GM18868 (cell line): ENCODE measurements around the gene GOLGA5.
"Not testable (repeated sequence)": the region's sequence is repeated elsewhere in the genome, so short reads cannot be mapped to it uniquely, and the experiment has no call there.

ENCODE experiments used
- ATAC-seq: cut with Tn5 transposase; IDR thresholded peaks from one replicate; pipeline ENCODE4 v1.9.1; 2021; ENCODE audit warnings: mild to moderate bottlenecking, moderate library complexity; ENCODE audit not compliant: unreplicated experiment

Gene GOLGA5

GRCh38 chr14:92778868-92779565, 15.1 kb upstream of the GOLGA5 start:
- not testable (repeated sequence) for ATAC-seq

DNA sequence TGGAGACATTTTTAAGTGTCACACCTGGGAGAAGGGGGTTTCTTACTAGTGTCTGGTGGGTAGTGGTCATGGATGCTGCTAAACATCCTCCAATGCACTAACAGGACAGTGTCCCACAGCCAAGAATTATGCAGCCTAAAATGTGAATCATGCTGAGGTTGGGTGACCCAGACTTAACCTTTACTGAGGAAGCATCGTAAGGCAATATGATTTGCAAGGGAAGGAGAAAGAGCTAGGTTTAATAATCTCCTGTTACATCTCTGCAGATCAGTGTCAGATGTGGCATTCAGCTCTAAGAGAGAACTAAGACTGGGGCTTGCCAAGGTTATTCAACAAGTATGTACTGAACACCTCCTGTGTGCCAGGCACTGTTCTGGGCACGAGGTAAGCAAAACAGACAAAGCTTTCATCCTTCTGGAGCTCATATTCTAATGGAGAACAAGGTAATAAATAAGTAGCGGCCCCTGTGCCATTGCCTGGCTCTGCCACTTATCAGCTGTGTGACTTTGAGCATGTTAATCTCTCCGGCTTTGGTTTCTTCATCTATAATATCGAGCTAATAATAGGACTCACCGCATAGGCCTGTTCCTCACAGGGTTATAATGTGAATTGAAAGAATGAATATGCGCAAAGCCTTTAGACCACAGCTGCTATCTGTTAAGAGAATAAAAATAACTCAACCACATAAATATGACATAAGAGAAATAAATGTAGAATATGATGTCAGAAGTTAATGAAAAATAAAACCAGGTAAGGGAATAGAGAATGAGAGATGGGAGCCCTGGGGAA, 13.5 kb upstream of the GOLGA5 start:
- ATAC-seq: no peak

GRCh38 chr14:92781350-92781749, 12.8 kb upstream of the GOLGA5 start:
- no peak for ATAC-seq

DNA sequence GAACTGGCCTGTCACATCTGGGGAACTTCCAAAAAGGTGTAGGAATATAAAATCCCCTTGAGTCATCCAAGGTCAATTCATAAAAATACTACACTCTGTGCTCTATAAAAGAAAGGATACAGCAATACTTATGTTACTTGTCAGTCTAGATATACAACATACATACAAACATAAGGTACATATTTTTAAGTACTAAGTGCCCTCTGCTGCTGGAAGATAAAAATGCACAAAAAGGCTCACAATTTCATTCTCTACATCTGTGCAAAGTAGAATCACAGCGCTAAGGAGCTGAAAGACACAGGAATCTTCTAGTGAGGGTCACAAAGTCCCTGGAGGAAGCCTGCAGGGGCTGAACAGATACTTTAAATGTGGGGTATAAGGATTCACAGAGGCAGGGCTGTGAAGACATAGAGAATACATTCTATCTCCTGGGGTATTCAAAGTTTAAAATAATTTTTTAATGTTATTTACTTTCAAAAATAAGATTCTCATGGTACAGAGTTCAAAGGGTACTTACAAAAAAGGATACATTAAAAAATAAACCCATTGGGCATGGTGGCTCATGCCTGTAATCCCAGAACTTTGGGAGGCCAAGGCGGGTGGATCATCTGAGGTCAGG, 10.2 kb upstream of the GOLGA5 start:
- ATAC-seq: peak; percentile 59

GRCh38 chr14:92785667-92786426, 8.3 kb upstream of the GOLGA5 start:
- ATAC-seq: no peak

GRCh38 chr14:92786427-92786756, 7.7 kb upstream of the GOLGA5 start:
- ATAC-seq: no peak

- no peak for ATAC-seq
These were observed 6.6 kb upstream of the GOLGA5 start for GRCh38 chr14:92787554-92787953.

GRCh38 chr14:92789457-92790089, 4.5 kb upstream of the GOLGA5 start:
- ATAC-seq: no peak

- ATAC-seq: no peak
These were observed 1.2 kb upstream of the GOLGA5 start for GRCh38 chr14:92792885-92793284.

GRCh38 chr14:92794547-92794941, 439 bp downstream of the GOLGA5 start:
- ATAC-seq: no peak

GRCh38 chr14:92794961-92795360, 856 bp downstream of the GOLGA5 start:
- no peak for ATAC-seq

- ATAC-seq: no peak
These were observed 4.0 kb downstream of the GOLGA5 start for GRCh38 chr14:92797935-92798653.

DNA sequence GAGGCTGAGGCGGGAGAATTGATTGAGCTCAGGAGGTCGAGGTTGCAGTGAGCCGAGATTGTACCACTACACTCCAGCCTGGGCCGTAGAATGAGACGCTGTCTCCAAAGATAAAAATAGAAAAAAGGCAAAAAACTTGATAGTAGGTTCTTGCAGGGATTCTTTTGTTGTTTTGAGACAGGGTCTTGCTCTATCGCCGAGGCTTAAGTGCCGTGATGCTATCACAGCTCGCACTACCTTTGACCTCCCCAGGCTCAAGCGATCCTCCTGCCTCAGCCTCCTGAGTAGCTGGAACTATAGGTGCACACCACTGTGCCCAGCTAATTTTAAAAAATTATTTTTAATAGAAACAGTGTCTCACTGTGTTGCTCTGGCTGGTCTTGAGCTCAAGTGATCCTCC, 4.7 kb downstream of the GOLGA5 start:
- no peak for ATAC-seq

GRCh38 chr14:92800012-92800411, 5.9 kb downstream of the GOLGA5 start:
- ATAC-seq: no peak

- ATAC-seq: no peak
These were observed 6.4 kb downstream of the GOLGA5 start for GRCh38 chr14:92800525-92800924.

- no peak for ATAC-seq
These were observed 7.8 kb downstream of the GOLGA5 start for GRCh38 chr14:92801917-92802316.

DNA sequence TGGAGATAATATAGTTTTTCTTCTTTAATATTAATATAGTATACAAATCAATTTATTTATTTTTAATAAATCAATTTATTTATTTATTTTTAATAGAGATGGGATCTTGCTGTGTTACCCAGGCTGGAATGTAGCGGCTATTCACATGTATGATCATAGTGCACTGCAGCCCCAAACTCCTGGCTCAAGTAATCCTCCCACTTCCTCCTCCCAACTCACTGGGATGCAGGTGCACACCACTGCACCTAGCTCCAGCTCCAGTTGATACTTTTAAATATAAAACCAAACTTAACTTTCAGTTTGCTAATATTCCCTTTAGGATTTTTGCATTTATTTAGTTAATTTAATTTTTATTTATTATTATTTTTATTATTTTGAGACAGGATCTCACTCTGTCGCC, 8.6 kb downstream of the GOLGA5 start:
- no peak for ATAC-seq

DNA sequence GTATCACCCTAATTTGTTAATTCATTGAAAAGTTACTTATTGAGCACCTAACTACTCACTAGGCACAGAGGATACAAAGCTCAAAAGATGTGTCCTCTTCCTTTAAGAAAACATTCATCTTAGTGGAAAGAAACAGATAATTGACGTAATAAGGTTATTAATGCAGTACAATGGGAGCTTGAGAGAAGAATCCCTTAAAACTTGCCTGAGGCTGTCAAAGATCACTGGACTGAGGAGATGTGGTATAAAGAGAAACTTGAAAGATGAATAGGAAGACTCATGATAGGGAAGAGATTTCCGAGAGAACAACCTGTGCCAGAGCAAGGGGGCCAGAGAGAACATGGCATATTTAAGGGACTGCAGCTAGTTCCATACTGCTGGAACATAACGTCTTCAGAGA, 19.1 kb downstream of the GOLGA5 start:
- ATAC-seq: no peak

DNA sequence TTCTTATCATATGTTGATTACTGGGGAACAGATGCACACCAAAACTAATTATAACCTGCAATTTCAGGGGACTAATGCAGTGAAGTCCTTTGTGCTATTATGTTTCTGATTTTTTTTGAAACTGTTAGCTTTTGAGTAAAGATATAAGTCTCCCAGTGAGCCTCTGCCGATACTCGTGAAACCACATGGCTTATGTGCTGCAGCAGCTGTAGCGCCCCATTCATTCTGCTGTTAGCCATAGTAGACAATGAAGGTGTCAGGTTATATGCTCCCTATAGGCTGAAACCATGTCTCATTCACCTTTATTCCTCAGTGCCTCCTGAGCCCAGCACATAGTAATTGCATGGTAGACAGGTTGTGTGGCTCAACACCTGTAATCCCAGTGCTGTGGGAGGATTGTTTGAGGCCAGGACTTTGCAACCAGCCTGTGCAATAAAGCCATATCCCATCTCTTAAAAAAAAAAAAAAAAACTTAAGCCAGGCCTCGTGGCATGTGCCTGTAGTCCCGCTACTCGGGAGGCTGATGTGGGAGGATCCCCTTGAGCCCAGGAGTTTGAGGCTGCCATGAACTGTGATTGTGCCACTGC, 25.0 kb downstream of the GOLGA5 start:
- ATAC-seq: no peak
